LNCaP clone FGC (cell line): Measurements from ENCODE around the gene ADGRF3.

Experiments
- DNase-seq: peaks from one replicate; pipeline ENCODE4 v3.0.0-alpha.2; 2011; ENCODE audit warnings: low read depth
- H3K4me3 ChIP-seq: 2 replicates; pipeline ENCODE4 v1.5.1; 2011; ENCODE audit warnings: mild to moderate bottlenecking, low read depth, low read length, control low read depth
- CTCF ChIP-seq: IDR thresholded peaks from 2 replicates; pipeline ENCODE4 v1.5.1; 2012; ENCODE audit warnings: mild to moderate bottlenecking; ENCODE audit not compliant: control insufficient read depth, insufficient read depth; ENCODE audit errors: extremely low read depth

ADGRF3 gene

GRCh38 chr2:26297061-26297460 lies 49.5 kb downstream of the ADGRF3 start:
- DNase-seq = no peak
- TF ChIP-seq CTCF = no peak
- H3K4me3 ChIP-seq = no peak overlapping the region

GRCh38 chr2:26295511-26295910 lies 51.1 kb downstream of the ADGRF3 start:
- no peak for TF ChIP-seq CTCF
- no peak overlapping the region for H3K4me3 ChIP-seq
- no peak for DNase-seq

- DNase-seq = no peak
- no peak for TF ChIP-seq CTCF
- H3K4me3 ChIP-seq = no peak overlapping the region
Measured at GRCh38 chr2:26292646-26293045, 53.9 kb downstream of the ADGRF3 start.

GRCh38 chr2:26290001-26290400 lies 56.6 kb downstream of the ADGRF3 start:
- no peak for DNase-seq
- no peak overlapping the region for H3K4me3 ChIP-seq
- TF ChIP-seq CTCF = no peak

- DNase-seq = no peak
- H3K4me3 ChIP-seq = no peak overlapping the region
- TF ChIP-seq CTCF = no peak
Measured at GRCh38 chr2:26285931-26286330, 60.7 kb downstream of the ADGRF3 start.

- no peak for TF ChIP-seq CTCF
- no peak for DNase-seq
- H3K4me3 ChIP-seq = no peak overlapping the region
Measured at GRCh38 chr2:26284132-26284531, 62.5 kb downstream of the ADGRF3 start.

GRCh38 chr2:26283606-26284005 lies 63.0 kb downstream of the ADGRF3 start:
- H3K4me3 ChIP-seq = no peak overlapping the region
- no peak for TF ChIP-seq CTCF
- no peak for DNase-seq
